ENCODE results near the gene ECI1. TPM values are rescaled to one million over a fixed set of nuclear protein-coding genes. Genes with fewer than 3 reads are reported as not detected.

Gene ECI1
- total RNA-seq, 1 donor: 42.3 TPM

DNA sequence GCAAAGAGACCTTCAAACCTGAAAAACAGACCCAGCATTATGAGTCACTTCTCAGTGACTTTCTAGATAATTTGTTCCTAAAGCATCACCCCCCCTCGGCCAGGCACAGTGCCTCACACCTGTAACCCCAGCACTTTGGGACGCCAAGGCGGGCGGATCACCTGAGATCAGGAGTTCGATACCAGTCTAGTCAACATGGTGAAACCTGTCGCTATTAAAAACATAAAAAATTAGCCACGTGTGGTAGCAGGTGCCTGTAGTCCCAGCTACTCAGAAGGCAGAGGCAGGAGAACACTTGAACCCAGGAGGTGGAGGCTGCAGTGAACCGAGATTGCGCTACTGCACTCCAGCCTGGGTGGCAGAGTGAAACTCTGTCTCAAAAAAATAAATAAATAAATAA is 40.8 kb upstream of the ECI1 start:
- Histone ChIP-seq H3K4me1 (ENCODE audit: insufficient read depth, low read length) (no peaks in the 10 kb centered on the region), H3K4me3 (ENCODE audit: insufficient read depth, low read length) (no peak overlapping the region), H4K20me1 (ENCODE audit: insufficient read depth, low read length) (no peaks in the 10 kb centered on the region), H3K27me3 (ENCODE audit: insufficient read depth, low read length) (no peaks in the 10 kb centered on the region), H3K9me3 (ENCODE audit: low read depth, low read length) (no peaks in the 10 kb centered on the region), H2AFZ (ENCODE audit: low read length) (no peak overlapping the region), H3K27ac (ENCODE audit: low read depth, low read length) (no peak overlapping the region), H3K79me2 (ENCODE audit: insufficient read depth, low read length) (no peaks in the 10 kb centered on the region), H3K4me2 (ENCODE audit: insufficient read depth, low read length) (no peak overlapping the region), H3K36me3 (ENCODE audit: insufficient read depth, low read length) (no peaks in the 10 kb centered on the region)
- TF ChIP-seq, protein P1, sequence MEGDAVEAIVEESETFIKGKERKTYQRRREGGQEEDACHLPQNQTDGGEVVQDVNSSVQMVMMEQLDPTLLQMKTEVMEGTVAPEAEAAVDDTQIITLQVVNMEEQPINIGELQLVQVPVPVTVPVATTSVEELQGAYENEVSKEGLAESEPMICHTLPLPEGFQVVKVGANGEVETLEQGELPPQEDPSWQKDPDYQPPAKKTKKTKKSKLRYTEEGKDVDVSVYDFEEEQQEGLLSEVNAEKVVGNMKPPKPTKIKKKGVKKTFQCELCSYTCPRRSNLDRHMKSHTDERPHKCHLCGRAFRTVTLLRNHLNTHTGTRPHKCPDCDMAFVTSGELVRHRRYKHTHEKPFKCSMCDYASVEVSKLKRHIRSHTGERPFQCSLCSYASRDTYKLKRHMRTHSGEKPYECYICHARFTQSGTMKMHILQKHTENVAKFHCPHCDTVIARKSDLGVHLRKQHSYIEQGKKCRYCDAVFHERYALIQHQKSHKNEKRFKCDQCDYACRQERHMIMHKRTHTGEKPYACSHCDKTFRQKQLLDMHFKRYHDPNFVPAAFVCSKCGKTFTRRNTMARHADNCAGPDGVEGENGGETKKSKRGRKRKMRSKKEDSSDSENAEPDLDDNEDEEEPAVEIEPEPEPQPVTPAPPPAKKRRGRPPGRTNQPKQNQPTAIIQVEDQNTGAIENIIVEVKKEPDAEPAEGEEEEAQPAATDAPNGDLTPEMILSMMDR (IDR thresholded peaks at IDR 0.05; ENCODE audit: extremely low read depth, low read depth, low read length): no peak
- DNase-seq (ENCODE audit: insufficient read length, low spot score, missing footprints): no peak

DNA sequence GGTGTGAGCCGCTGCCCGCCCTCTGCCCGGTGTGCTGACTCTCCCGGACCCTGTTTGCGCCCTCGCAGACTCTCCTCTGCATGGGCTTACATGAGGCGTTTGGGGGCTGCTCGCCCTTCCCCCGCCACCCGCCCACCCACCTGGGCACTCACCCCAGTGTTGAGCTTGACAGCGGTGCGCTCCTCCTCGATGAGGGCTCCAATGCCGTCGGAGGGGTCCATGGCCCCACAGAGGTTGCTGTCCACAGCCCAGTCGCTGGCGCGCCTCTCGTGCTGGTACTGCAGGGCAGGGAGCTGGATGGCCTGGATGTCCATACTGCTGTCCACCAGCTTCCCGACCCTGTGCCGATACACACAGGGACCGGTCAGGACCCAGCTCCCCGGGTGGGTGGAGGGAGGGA is 37.9 kb upstream of the ECI1 start:
- H3K27me3 ChIP-seq (ENCODE audit: insufficient read depth, low read length): no peaks in the 10 kb centered on the region

DNA sequence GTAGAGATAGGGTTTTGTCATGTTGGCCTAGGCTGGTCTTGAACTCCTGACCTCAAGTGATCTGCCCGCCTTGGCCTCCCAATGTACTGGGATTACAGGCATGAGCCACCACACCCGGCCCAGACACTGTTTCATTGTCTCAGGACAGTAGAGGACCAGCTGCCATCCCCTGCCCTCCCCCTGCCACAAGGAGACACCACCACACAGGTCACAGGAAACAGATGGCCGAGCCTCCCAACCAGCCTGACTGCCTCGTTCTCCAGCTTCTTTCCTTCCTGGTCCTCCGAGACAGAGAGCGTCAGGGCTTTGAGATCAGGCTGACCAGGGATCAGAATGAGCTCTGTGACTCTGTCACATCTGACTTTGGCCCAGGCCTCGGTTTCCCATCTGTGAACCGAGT is 37.3 kb upstream of the ECI1 start:
- H3K4me1 ChIP-seq (ENCODE audit: insufficient read depth, low read length): no peaks in the 10 kb centered on the region
- no peaks in the 10 kb centered on the region for H4K20me1 ChIP-seq (ENCODE audit: insufficient read depth, low read length)
- no peak overlapping the region for H3K27ac ChIP-seq (ENCODE audit: low read depth, low read length)
- peak; percentile 53 for DNase-seq (ENCODE audit: insufficient read length, low spot score, missing footprints)
- H3K4me3 ChIP-seq (ENCODE audit: insufficient read depth, low read length): no peak overlapping the region
- H3K79me2 ChIP-seq (ENCODE audit: insufficient read depth, low read length): no peaks in the 10 kb centered on the region
- H2AFZ ChIP-seq (ENCODE audit: low read length): no peak overlapping the region
- no peak overlapping the region for H3K4me2 ChIP-seq (ENCODE audit: insufficient read depth, low read length)
- H3K36me3 ChIP-seq (ENCODE audit: insufficient read depth, low read length): no peaks in the 10 kb centered on the region
- no peaks in the 10 kb centered on the region for H3K9me3 ChIP-seq (ENCODE audit: low read depth, low read length)
- no peaks in the 10 kb centered on the region for H3K27me3 ChIP-seq (ENCODE audit: insufficient read depth, low read length)
- TF ChIP-seq, protein P1 (IDR thresholded peaks at IDR 0.05; ENCODE audit: extremely low read depth, low read depth, low read length): no peak

More for the DNA sequence above, 37.9 kb upstream of the ECI1 start:
- Histone ChIP-seq H3K27ac (ENCODE audit: low read depth, low read length) (no peak overlapping the region), H3K9me3 (ENCODE audit: low read depth, low read length) (no peaks in the 10 kb centered on the region), H3K4me2 (ENCODE audit: insufficient read depth, low read length) (no peak overlapping the region), H3K79me2 (ENCODE audit: insufficient read depth, low read length) (no peaks in the 10 kb centered on the region), H4K20me1 (ENCODE audit: insufficient read depth, low read length) (no peaks in the 10 kb centered on the region), H3K4me1 (ENCODE audit: insufficient read depth, low read length) (no peaks in the 10 kb centered on the region), H3K36me3 (ENCODE audit: insufficient read depth, low read length) (no peaks in the 10 kb centered on the region), H3K4me3 (ENCODE audit: insufficient read depth, low read length) (no peak overlapping the region), H2AFZ (ENCODE audit: low read length) (no peak overlapping the region)
- TF ChIP-seq, protein P1 (IDR thresholded peaks at IDR 0.05; ENCODE audit: extremely low read depth, low read depth, low read length): no peak
- DNase-seq (ENCODE audit: insufficient read length, low spot score, missing footprints): peak; percentile 79

DNA sequence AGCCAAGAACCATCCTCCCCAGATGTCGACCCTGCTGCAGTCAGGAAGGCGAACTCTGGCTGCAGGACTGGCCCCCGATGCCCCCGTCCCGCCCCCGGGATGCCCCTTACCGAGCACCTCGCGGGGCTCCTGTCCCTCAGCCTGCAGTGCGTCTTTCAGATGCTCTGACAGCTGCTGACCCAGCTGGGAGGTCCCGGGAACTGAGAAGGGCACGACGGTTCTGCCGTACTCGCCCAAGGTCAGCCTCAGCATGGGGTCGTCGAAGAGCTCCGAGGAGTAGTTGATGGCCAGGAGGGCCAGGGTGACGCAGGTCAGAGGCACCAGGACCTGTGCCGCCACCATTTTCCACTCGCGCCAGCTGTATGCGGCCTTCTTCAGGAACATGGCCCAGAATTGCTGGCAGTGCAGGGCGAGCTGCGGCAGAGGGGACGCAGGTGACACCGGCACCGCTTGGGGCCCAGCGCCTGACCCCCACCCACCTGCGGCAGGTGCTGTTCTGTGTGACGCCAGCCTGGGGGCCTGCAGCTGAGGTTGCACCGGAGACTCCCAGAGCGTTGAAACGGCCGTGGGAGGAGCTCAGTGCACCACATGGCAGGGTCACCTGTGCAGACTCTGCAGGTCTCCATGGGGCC is 36.6 kb upstream of the ECI1 start:
- Histone ChIP-seq H4K20me1 (ENCODE audit: insufficient read depth, low read length) (no peaks in the 10 kb centered on the region), H3K27me3 (ENCODE audit: insufficient read depth, low read length) (peaks cover 4% of the 10 kb centered on the region)
- TF ChIP-seq, protein P1 (IDR thresholded peaks at IDR 0.05; ENCODE audit: extremely low read depth, low read depth, low read length): no peak

More for the DNA sequence above, 36.6 kb upstream of the ECI1 start:
- Histone ChIP-seq H3K4me3 (ENCODE audit: insufficient read depth, low read length) (no peak overlapping the region), H3K27ac (ENCODE audit: low read depth, low read length) (no peak overlapping the region), H3K36me3 (ENCODE audit: insufficient read depth, low read length) (no peaks in the 10 kb centered on the region), H3K79me2 (ENCODE audit: insufficient read depth, low read length) (no peaks in the 10 kb centered on the region), H3K9me3 (ENCODE audit: low read depth, low read length) (no peaks in the 10 kb centered on the region), H3K4me2 (ENCODE audit: insufficient read depth, low read length) (no peak overlapping the region), H2AFZ (ENCODE audit: low read length) (no peak overlapping the region), H3K4me1 (ENCODE audit: insufficient read depth, low read length) (no peaks in the 10 kb centered on the region)
- peak; percentile 80 for DNase-seq (ENCODE audit: insufficient read length, low spot score, missing footprints)
